IMR-90 (cell line): Measurements from ENCODE around the gene PAFAH1B1. TPM values are rescaled to one million over a fixed set of nuclear protein-coding genes. Genes with fewer than 3 reads are reported as not detected.

Experiments
- ATAC-seq: fragments of 200-7000 bp; cut with Tn5 transposase; 2 replicates; pipeline ENCODE4 v1.9.1; 2020; ENCODE audit warnings: low read depth, mild to moderate bottlenecking, moderate library complexity
- BruUV-seq: library from RNA; stranded (reverse); fragments of 400-500 nt; replicated peaks from 2 replicates; lab custom pipeline; 2021; lab: Mats Ljungman, UMichigan
- CTCF ChIA-PET: fragments of 300-600 bp; formaldehyde crosslinking; extraction: SDS; loops from one replicate; lab custom pipeline; 2021; ENCODE audit warnings: antibody characterized with exemption; lab: Yijun Ruan, JAX
- POLR2A ChIA-PET: fragments of 300-600 bp; sonication (Branson Sonifier 250); formaldehyde crosslinking; loops from one replicate; lab custom pipeline; 2022; ENCODE audit warnings: antibody characterized with exemption; ENCODE audit not compliant: unreplicated experiment; lab: Charles Lee
- DNase-seq: peaks from one replicate; pipeline ENCODE4 v3.0.0; 2013
- H2AFZ ChIP-seq: replicated peaks from 2 replicates; pipeline ENCODE3; 2013; ENCODE audit warnings: low read length, mild to moderate bottlenecking; ENCODE audit not compliant: poor library complexity
- H2AK5ac ChIP-seq: 2 replicates; pipeline ENCODE4 v1.6.1; 2013; ENCODE audit warnings: low read depth, low read length, inconsistent platforms
- H2AK9ac ChIP-seq: replicated peaks from 2 replicates; pipeline ENCODE3; 2013; ENCODE audit warnings: mild to moderate bottlenecking, low read depth, low read length, moderate library complexity; ENCODE audit not compliant: poor library complexity
- H2BK120ac ChIP-seq: 2 replicates; pipeline ENCODE4 v1.6.1; 2013; ENCODE audit warnings: low read depth, low read length, inconsistent platforms
- H2BK15ac ChIP-seq: 3 replicates; pipeline ENCODE4 v1.6.1; 2013; ENCODE audit warnings: low read depth, low read length, inconsistent platforms
- H2BK20ac ChIP-seq: 2 replicates; pipeline ENCODE4 v1.6.1; 2013; ENCODE audit warnings: low read depth, mild to moderate bottlenecking, inconsistent platforms, low read length, moderate library complexity
- H2BK5ac ChIP-seq: 2 replicates; pipeline ENCODE4 v1.6.1; 2013; ENCODE audit warnings: mild to moderate bottlenecking, low read depth, low read length, inconsistent platforms; ENCODE audit not compliant: poor library complexity, severe bottlenecking
- H3K14ac ChIP-seq: replicated peaks from 2 replicates; pipeline ENCODE4 v1.6.1; 2013; ENCODE audit warnings: low read depth, low read length, inconsistent platforms
- H3K18ac ChIP-seq: 2 replicates; pipeline ENCODE4 v1.6.1; 2013; ENCODE audit warnings: low read depth, low read length, control low read depth
- H3K23ac ChIP-seq: 2 replicates; pipeline ENCODE4 v1.6.1; 2013; ENCODE audit warnings: low read depth, low read length, inconsistent platforms
- H3K27ac ChIP-seq: 2 replicates; pipeline ENCODE4 v1.5.1; 2013; ENCODE audit warnings: mild to moderate bottlenecking, control low read depth, low read length; ENCODE audit not compliant: insufficient read depth
- H3K27me3 ChIP-seq: 2 replicates; pipeline ENCODE4 v1.6.1; 2013; ENCODE audit warnings: low read length; ENCODE audit not compliant: control insufficient read depth, insufficient read depth
- H3K36me3 ChIP-seq: 2 replicates; pipeline ENCODE4 v1.6.1; 2013; ENCODE audit warnings: low read length, mixed read lengths; ENCODE audit not compliant: control insufficient read depth, insufficient read depth
- H3K4ac ChIP-seq: 2 replicates; pipeline ENCODE4 v1.6.1; 2013; ENCODE audit warnings: low read depth, low read length, inconsistent platforms
- H3K4me1 ChIP-seq: 2 replicates; pipeline ENCODE4 v1.6.1; 2013; ENCODE audit warnings: low read length, mixed read lengths; ENCODE audit not compliant: control insufficient read depth, insufficient read depth
- H3K4me2 ChIP-seq: 2 replicates; pipeline ENCODE4 v1.6.1; 2013; ENCODE audit warnings: low read depth, mild to moderate bottlenecking, control low read depth, low read length, moderate library complexity
- H3K4me3 ChIP-seq: 2 replicates; pipeline ENCODE4 v1.5.1; 2013; ENCODE audit warnings: low read depth, mild to moderate bottlenecking, control low read depth, low read length, moderate library complexity; ENCODE audit not compliant: insufficient read depth
- H3K56ac ChIP-seq: 2 replicates; pipeline ENCODE4 v1.6.1; 2013; ENCODE audit warnings: low read length, inconsistent platforms; ENCODE audit not compliant: insufficient read depth; ENCODE audit errors: extremely low read depth
- H3K79me1 ChIP-seq, 2 experiments: 2 replicates each; pipeline ENCODE4 v1.6.1; 2013; ENCODE audit warnings: low read length in 2 of 2, inconsistent platforms in 1 of 2, low read depth in 1 of 2
- H3K9ac ChIP-seq: 2 replicates; pipeline ENCODE4 v1.6.1; 2013; ENCODE audit warnings: low read depth, low read length, control low read depth
- H3K9me1 ChIP-seq: 2 replicates; pipeline ENCODE4 v1.6.1; 2013; ENCODE audit warnings: low read length, inconsistent platforms; ENCODE audit not compliant: insufficient read depth
- H3K9me3 ChIP-seq: 2 replicates; pipeline ENCODE4 v1.6.1; 2013; ENCODE audit warnings: low read length; ENCODE audit not compliant: control insufficient read depth, insufficient read depth
- H4K20me1 ChIP-seq: 2 replicates; pipeline ENCODE4 v1.6.1; 2013; ENCODE audit warnings: low read length, inconsistent platforms; ENCODE audit not compliant: insufficient read depth
- H4K5ac ChIP-seq: 2 replicates; pipeline ENCODE4 v1.6.1; 2013; ENCODE audit warnings: mild to moderate bottlenecking, low read depth, low read length, control low read depth
- H4K8ac ChIP-seq, 2 experiments: 2 replicates each; pipeline ENCODE4 v1.6.1; 2013; ENCODE audit warnings: low read depth in 2 of 2, low read length in 2 of 2, control low read depth in 1 of 2, inconsistent platforms in 1 of 2
- H4K91ac ChIP-seq: 2 replicates; pipeline ENCODE4 v1.6.1; 2013; ENCODE audit warnings: low read depth, low read length, inconsistent platforms; ENCODE audit not compliant: insufficient read depth
- CEBPB ChIP-seq: IDR thresholded peaks from 2 replicates; pipeline ENCODE4 v1.6.1; 2012; ENCODE audit warnings: low read depth, low read length, improper control_type of control experiment
- FOS ChIP-seq: fragments of 150-350 bp; IDR thresholded peaks from 2 replicates; pipeline ENCODE4 v1.6.1; 2016; ENCODE audit warnings: low read depth, low read length
- MAFK ChIP-seq: IDR thresholded peaks from 2 replicates; pipeline ENCODE4 v1.6.1; 2012; ENCODE audit warnings: low read depth, low read length, improper control_type of control experiment
- MXI1 ChIP-seq: IDR thresholded peaks from 2 replicates; pipeline ENCODE4 v1.6.1; 2012; ENCODE audit warnings: low read depth, mild to moderate bottlenecking, low read length, moderate library complexity, borderline replicate concordance
- POLR2A ChIP-seq: IDR thresholded peaks from 2 replicates; pipeline ENCODE4 v1.6.1; 2012; ENCODE audit warnings: mild to moderate bottlenecking, low read depth, low read length
- RCOR1 ChIP-seq: IDR thresholded peaks from 2 replicates; pipeline ENCODE4 v1.6.1; 2012; ENCODE audit warnings: mild to moderate bottlenecking, low read length, improper control_type of control experiment; ENCODE audit not compliant: insufficient replicate concordance
- WGBS, 2 experiments: methylation state at CpG; one replicate each; pipeline versions ENCODE4 v1.1.5 to v1.1.7; 2013; ENCODE audit warnings: missing lambda C conversion rate in 2 of 2; ENCODE audit not compliant: insufficient read length in 1 of 2; ENCODE audit errors: extremely low coverage in 2 of 2; 5-methylcytosine and 5-hydroxymethylcytosine counted together
- dilution Hi-C: fragments of 300-500 bp; cut with HindIII; formaldehyde crosslinking; loops from one replicate; pipeline ENCODE4 v1.14.3; 2018; ENCODE audit warnings: low sequenced_read_pairs; ENCODE audit not compliant: unreplicated experiment
- in situ Hi-C: fragments of 300-500 bp; cut with MboI; formaldehyde crosslinking; loops from 3 replicates; pipeline ENCODE4 v1.14.3; 2019; ENCODE audit warnings: low sequenced_read_pairs, inconsistent platforms, mixed read lengths
- intact Hi-C: fragments of 100-400 bp; cut with micrococcal nuclease; formaldehyde crosslinking; loops from 2 replicates; pipeline ENCODE4 v1.10.0; 2022
- polyA plus RNA-seq, 3 experiments: library from polyadenylated mRNA; depleted of rRNA; stranded (reverse); fragments of >200 nt; gene quantifications; 2 replicates each; pipeline ENCODE4 v1.2.3, GENCODE V29; 2012; ENCODE audit warnings: low replicate concordance in 1 of 3
- total RNA-seq: library from RNA; depleted of rRNA; stranded (reverse); fragments of >200 nt; gene quantifications from 2 replicates; pipeline ENCODE4 v1.2.3, GENCODE V29; 2012

Gene PAFAH1B1
- total and polyA plus RNA-seq, 2 of the 4 experiments (the other 2 are of a cell fraction): 64.5 to 127 TPM

DNA sequence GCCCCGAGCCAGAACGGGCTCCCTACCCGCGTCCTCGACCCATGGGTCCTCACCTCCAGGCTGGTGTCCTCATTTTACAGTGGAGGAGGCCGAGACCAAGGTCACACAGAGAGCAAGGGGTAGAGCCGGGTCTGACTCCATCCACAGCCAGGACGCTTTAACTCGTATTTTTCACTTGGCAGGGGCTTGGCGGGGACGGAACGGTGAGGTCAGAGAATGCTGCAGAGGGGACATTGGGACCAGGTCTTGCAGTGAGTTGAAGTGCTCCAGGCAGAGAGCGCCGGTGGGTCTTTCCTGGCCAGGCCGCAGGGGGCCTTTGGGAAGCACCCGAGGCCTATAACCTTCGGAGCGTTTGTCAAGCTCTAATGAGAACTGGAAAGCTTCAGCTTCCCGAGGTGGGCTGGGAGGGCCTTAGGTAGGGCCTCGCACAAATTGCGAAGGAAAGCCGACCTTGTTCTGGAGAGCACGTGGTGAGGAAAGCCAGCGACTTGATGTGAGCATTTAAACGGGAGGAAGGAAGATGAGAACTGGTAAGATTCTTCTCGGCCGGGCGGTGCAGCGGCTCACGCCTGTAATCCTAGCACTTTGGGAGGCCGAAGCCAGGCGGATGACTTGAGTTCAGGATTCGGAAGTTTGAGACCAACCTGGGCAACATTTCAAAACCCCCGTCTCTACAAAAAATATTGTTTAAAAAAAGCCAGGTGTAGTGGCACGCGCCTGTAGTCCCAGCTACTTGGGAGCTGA lies 119.0 kb downstream of the PAFAH1B1 start (continued):
- TF ChIP-seq CEBPB (no peak), POLR2A (no peak), FOS (no peak), RCOR1 (no peak)

DNA sequence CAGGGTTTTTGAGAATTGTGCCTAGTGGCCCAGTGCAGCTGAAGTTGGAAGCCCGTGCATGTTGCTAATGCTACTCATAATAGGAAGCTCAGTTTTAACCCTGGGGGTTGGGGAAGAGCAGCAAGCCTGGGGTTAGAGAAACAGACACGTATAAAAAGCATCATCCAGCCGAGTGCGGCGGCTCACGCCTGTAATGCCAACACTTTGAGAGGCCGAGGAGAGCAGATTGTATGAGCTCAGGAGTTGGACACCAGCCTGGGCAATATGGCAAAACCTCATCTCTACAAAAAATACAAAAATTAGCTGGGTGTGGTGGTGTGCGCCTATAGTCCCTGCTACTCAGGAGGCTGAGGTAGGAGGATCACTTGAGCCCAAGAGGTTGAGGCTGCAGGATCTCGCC lies 120.4 kb downstream of the PAFAH1B1 start:
- 83% methylated on average over 2 of the region's 9 CpGs; no CpG with 5 or more reads in 1 of the 2 experiments for WGBS, 2 experiments

More for the DNA sequence above, 120.4 kb downstream of the PAFAH1B1 start:
- DNase-seq (no peak), ATAC-seq (no peak)
- H2BK20ac ChIP-seq: no peak overlapping the region
- intact Hi-C loops (no loop called here), dilution Hi-C loops (no loop called here), in situ Hi-C loops (no loop called here)
- H3K14ac ChIP-seq: no peak overlapping the region
- H3K4me1 ChIP-seq: peaks cover 12% of the 10 kb centered on the region
- H3K27ac ChIP-seq: no peak overlapping the region
- H4K5ac ChIP-seq: no peak overlapping the region
- H3K23ac ChIP-seq: no peak overlapping the region
- TF ChIP-seq MAFK (no peak), CEBPB (no peak), FOS (no peak), MXI1 (no peak)
- no peak overlapping the region for H2BK5ac ChIP-seq
- H3K27me3 ChIP-seq: no peaks in the 10 kb centered on the region
- no peak overlapping the region for H3K4me3 ChIP-seq
- H3K18ac ChIP-seq: no peak overlapping the region
- H3K9me3 ChIP-seq: no peaks in the 10 kb centered on the region
- H2BK120ac ChIP-seq: no peak overlapping the region
- H2BK15ac ChIP-seq: no peak overlapping the region
- BruUV-seq: no TSS peak
- H3K56ac ChIP-seq: no peak overlapping the region
- H4K20me1 ChIP-seq: peaks cover 21% of the 10 kb centered on the region
- peaks cover 0 to 32% of the 10 kb centered on the region in 2 experiments; a peak in 3 of 4 replicates for H3K79me1 ChIP-seq
- peaks cover 18% of the 10 kb centered on the region for H3K9me1 ChIP-seq
- H2AK9ac ChIP-seq: no peak overlapping the region
- no peak overlapping the region for H3K4ac ChIP-seq
- POLR2A ChIA-PET: no interaction called here
- CTCF ChIA-PET: no interaction called here
- H4K91ac ChIP-seq: no peak overlapping the region
- H3K4me2 ChIP-seq: no peak overlapping the region
- H3K36me3 ChIP-seq: no peaks in the 10 kb centered on the region
- no peak overlapping the region for H2AFZ ChIP-seq
- H4K8ac ChIP-seq: no peak overlapping the region
- H2AK5ac ChIP-seq: no peak overlapping the region
- no peak overlapping the region for H3K9ac ChIP-seq
